Lower leg skin (tissue), 4 donors: ENCODE measurements around the gene TAF3. TPM values are rescaled to one million over a fixed set of nuclear protein-coding genes. Genes with fewer than 3 reads are reported as not detected.

Experiments used
- DNase-seq, 2 donors: peaks; one replicate each; pipeline ENCODE4 v3.0.0-alpha.2; 2019; ENCODE audit warnings: low spot score in 2 of 2
- H3K4me3 ChIP-seq: fragments of 200-600 bp; sonication (generic); 2 replicates; pipeline ENCODE4 v1.5.1; 2017; ENCODE audit warnings: mild to moderate bottlenecking, low read depth; ENCODE audit not compliant: poor library complexity, severe bottlenecking
- CTCF ChIP-seq, 3 donors: fragments of 450-650 bp; IDR thresholded peaks; one replicate each; pipeline ENCODE4 v1.5.1; 2016; ENCODE audit warnings: antibody characterized with exemption in 3 of 3, mild to moderate bottlenecking in 3 of 3, moderate library complexity in 2 of 3
- POLR2A ChIP-seq, 2 donors: fragments of 450-650 bp; IDR thresholded peaks; one replicate each; pipeline ENCODE4 v1.6.1; 2016 to 2017; ENCODE audit warnings: antibody characterized with exemption in 2 of 2, mild to moderate bottlenecking in 1 of 2, moderate library complexity in 1 of 2
- WGBS, 2 donors: methylation state at CpG; one replicate each; pipeline ENCODE4 v1.1.5; 2018; 5-methylcytosine and 5-hydroxymethylcytosine counted together
- intact Hi-C: fragments of 100-400 bp; cut with DNase I; formaldehyde crosslinking; loops from one replicate; pipeline ENCODE4 v1.15.0; 2023; ENCODE audit warnings: low total_unique reads
- total RNA-seq, 4 donors: library from RNA; depleted of rRNA; stranded (reverse); fragments of >200 nt; gene quantifications; one replicate each; pipeline ENCODE4 v1.1.0, GENCODE V29; 2016

TAF3 gene
- total RNA-seq, 4 donors from 2014 or later: 5.0 to 8.3 (median 7.7) TPM

- no peak for TF ChIP-seq POLR2A (IDR thresholded peaks at IDR 0.05)
- TF ChIP-seq CTCF (IDR thresholded peaks at IDR 0.05): no peak
- intact Hi-C loops: no loop called here
- 93 to 95% methylated on average over 6 of the region's 6 CpGs for WGBS, 2 donors
- DNase-seq: no peak
- no peak overlapping the region for H3K4me3 ChIP-seq
These were observed 130.2 kb downstream of the TAF3 start for GRCh38 chr10:7948371-7949000.

GRCh38 chr10:7950981-7951847 lies 132.9 kb downstream of the TAF3 start:
- TF ChIP-seq POLR2A (IDR thresholded peaks at IDR 0.05): no peak
- no peak for TF ChIP-seq CTCF (IDR thresholded peaks at IDR 0.05)
- intact Hi-C loops: no loop called here
- whole genome bisulfite sequencing, 2 donors: 96 to 97% methylated on average over 9 of the region's 9 CpGs

GRCh38 chr10:7952266-7952665 lies 134.0 kb downstream of the TAF3 start:
- H3K4me3 ChIP-seq: no peak overlapping the region
- intact Hi-C loops: no loop called here
- TF ChIP-seq POLR2A (IDR thresholded peaks at IDR 0.05): no peak
- no peak for TF ChIP-seq CTCF (IDR thresholded peaks at IDR 0.05)
- DNase-seq: no peak
- 93 to 96% methylated on average over 3 of the region's 3 CpGs for WGBS, 2 donors

More at GRCh38 chr10:7950981-7951847, 132.9 kb downstream of the TAF3 start:
- H3K4me3 ChIP-seq: no peak overlapping the region
- DNase-seq: no peak

GRCh38 chr10:7953447-7953846 lies 135.1 kb downstream of the TAF3 start:
- no peak overlapping the region for H3K4me3 ChIP-seq
- DNase-seq: no peak
- TF ChIP-seq CTCF (IDR thresholded peaks at IDR 0.05): no peak
- no peak for TF ChIP-seq POLR2A (IDR thresholded peaks at IDR 0.05)
- 91 to 94% methylated on average over 4 of the region's 4 CpGs for WGBS, 2 donors
- intact Hi-C loops: no loop called here

GRCh38 chr10:7955446-7955845 lies 137.1 kb downstream of the TAF3 start:
- DNase-seq: no peak
- no peak for TF ChIP-seq CTCF (IDR thresholded peaks at IDR 0.05)
- WGBS, 2 donors: 65 to 74% methylated on average over 1 of the region's 1 CpG
- H3K4me3 ChIP-seq: no peak overlapping the region
- intact Hi-C loops: no loop called here
